HEK293T (cell line): ENCODE measurements around the gene WDR36.

Experiments used
- BHLHE40 ChIP-seq: fragments of 450-650 bp; IDR thresholded peaks from 2 replicates; pipeline ENCODE4 v1.6.1; 2016; ENCODE audit warnings: mild to moderate bottlenecking, moderate library complexity, borderline replicate concordance
- ELF4 ChIP-seq: fragments of 450-650 bp; IDR thresholded peaks from 2 replicates; pipeline ENCODE4 v1.6.1; 2017; ENCODE audit warnings: antibody characterized with exemption
- FOXA1 ChIP-seq: fragments of 450-650 bp; IDR thresholded peaks from 2 replicates; pipeline ENCODE4 v1.6.1; 2016; ENCODE audit warnings: mild to moderate bottlenecking
- FOXK2 ChIP-seq: fragments of 450-650 bp; IDR thresholded peaks from 2 replicates; pipeline ENCODE4 v1.6.1; 2016; ENCODE audit warnings: mild to moderate bottlenecking
- FOXM1 ChIP-seq: fragments of 450-650 bp; IDR thresholded peaks from 2 replicates; pipeline ENCODE4 v1.6.1; 2017; ENCODE audit warnings: mild to moderate bottlenecking, borderline replicate concordance
- HDGF ChIP-seq: fragments of 450-650 bp; IDR thresholded peaks from 2 replicates; pipeline ENCODE4 v1.6.1; 2017; ENCODE audit warnings: antibody characterized with exemption, borderline replicate concordance
- NFRKB ChIP-seq: fragments of 450-650 bp; IDR thresholded peaks from 2 replicates; pipeline ENCODE4 v1.6.1; 2016; ENCODE audit warnings: mild to moderate bottlenecking, moderate library complexity
- PKNOX1 ChIP-seq: fragments of 450-650 bp; IDR thresholded peaks from 2 replicates; pipeline ENCODE4 v1.6.1; 2016
- SP1 ChIP-seq: fragments of 450-650 bp; IDR thresholded peaks from 2 replicates; pipeline ENCODE4 v1.6.1; 2017
- SUZ12 ChIP-seq: fragments of 450-650 bp; IDR thresholded peaks from 2 replicates; pipeline ENCODE4 v1.6.1; 2016; ENCODE audit warnings: mild to moderate bottlenecking

GRCh38 chr5:111083323-111083722 is 8.8 kb upstream of the WDR36 start:
- TF ChIP-seq SUZ12, result no peak
- TF ChIP-seq FOXA1, result no peak
- no peak for TF ChIP-seq SP1
- TF ChIP-seq HDGF, result no peak
- no peak for TF ChIP-seq ELF4
- TF ChIP-seq BHLHE40, result no peak
- TF ChIP-seq FOXK2, result no peak
- no peak for TF ChIP-seq FOXM1
- peak; percentile 36; the same call in 1 of the 2 replicates for TF ChIP-seq PKNOX1
- no peak for TF ChIP-seq NFRKB
